ENCODE data around the gene G2E3.
"Not testable (repeated sequence)": the region's sequence is repeated elsewhere in the genome, so short reads cannot be mapped to it uniquely, and the experiment has no call there.

G2E3 gene

DNA sequence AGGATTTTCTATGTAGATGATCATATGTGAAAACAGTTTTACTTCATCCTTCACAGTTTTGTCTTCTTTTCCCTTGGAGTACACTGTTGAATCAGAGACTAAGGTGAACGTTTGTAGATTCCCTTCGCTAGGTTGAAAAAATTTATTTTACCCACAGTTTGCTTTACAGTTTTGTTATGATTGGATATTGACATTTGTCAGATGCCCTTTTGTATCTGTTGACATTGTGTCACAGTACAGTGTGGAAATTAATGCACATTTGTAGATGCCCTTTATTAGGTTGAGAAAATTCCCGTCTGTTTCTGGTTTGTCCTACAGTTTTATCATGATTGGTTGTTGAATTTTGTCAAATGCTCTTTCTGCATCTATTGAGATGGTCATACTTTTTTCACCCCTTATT, 13.3 kb downstream of the G2E3 start:
- TF ChIP-seq, protein P1, sequence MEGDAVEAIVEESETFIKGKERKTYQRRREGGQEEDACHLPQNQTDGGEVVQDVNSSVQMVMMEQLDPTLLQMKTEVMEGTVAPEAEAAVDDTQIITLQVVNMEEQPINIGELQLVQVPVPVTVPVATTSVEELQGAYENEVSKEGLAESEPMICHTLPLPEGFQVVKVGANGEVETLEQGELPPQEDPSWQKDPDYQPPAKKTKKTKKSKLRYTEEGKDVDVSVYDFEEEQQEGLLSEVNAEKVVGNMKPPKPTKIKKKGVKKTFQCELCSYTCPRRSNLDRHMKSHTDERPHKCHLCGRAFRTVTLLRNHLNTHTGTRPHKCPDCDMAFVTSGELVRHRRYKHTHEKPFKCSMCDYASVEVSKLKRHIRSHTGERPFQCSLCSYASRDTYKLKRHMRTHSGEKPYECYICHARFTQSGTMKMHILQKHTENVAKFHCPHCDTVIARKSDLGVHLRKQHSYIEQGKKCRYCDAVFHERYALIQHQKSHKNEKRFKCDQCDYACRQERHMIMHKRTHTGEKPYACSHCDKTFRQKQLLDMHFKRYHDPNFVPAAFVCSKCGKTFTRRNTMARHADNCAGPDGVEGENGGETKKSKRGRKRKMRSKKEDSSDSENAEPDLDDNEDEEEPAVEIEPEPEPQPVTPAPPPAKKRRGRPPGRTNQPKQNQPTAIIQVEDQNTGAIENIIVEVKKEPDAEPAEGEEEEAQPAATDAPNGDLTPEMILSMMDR (IDR thresholded peaks at IDR 0.05; ENCODE audit: control insufficient read depth, extremely low read depth, insufficient read depth): no peak
- DNase-seq (ENCODE audit: low read depth): no peak
- H3K4me3 ChIP-seq (ENCODE audit: low read depth, low read length): no peak overlapping the region

GRCh38 chr14:30572771-30573170, 13.8 kb downstream of the G2E3 start:
- TF ChIP-seq, protein P1 (IDR thresholded peaks at IDR 0.05; ENCODE audit: control insufficient read depth, extremely low read depth, insufficient read depth): no peak
- DNase-seq (ENCODE audit: low read depth): no peak
- H3K4me3 ChIP-seq (ENCODE audit: low read depth, low read length): no peak overlapping the region

- DNase-seq (ENCODE audit: low read depth): no peak
- TF ChIP-seq, protein P1 (IDR thresholded peaks at IDR 0.05; ENCODE audit: control insufficient read depth, extremely low read depth, insufficient read depth): no peak
- no peak overlapping the region for H3K4me3 ChIP-seq (ENCODE audit: low read depth, low read length)
These were observed 14.4 kb downstream of the G2E3 start for GRCh38 chr14:30573226-30573814.

- H3K4me3 ChIP-seq (ENCODE audit: low read depth, low read length): no peak overlapping the region
- TF ChIP-seq, protein P1 (IDR thresholded peaks at IDR 0.05; ENCODE audit: control insufficient read depth, extremely low read depth, insufficient read depth): no peak
- no peak for DNase-seq (ENCODE audit: low read depth)
These were observed 15.0 kb downstream of the G2E3 start for GRCh38 chr14:30573966-30574365.

DNA sequence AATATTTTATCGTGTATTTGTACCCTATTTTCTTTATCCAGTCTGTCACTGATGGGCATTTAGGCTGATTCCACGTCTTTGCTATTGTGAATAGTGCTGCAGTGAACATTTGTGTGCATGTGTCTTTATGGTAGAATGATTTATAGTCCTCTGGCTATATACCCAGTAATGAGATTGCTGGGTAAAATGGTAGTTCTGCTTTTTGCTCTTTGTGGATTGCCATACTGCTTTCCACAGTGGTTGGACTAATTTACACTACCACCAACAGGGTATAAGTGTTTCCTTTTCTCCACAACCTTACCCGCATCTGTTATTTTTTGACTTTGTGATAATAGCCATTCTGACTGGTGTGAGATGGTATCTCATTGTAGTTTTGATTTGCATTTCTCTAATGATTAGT, 15.8 kb downstream of the G2E3 start:
- DNase-seq (ENCODE audit: low read depth); H3K4me3 ChIP-seq (ENCODE audit: low read depth, low read length): not testable (repeated sequence)

DNA sequence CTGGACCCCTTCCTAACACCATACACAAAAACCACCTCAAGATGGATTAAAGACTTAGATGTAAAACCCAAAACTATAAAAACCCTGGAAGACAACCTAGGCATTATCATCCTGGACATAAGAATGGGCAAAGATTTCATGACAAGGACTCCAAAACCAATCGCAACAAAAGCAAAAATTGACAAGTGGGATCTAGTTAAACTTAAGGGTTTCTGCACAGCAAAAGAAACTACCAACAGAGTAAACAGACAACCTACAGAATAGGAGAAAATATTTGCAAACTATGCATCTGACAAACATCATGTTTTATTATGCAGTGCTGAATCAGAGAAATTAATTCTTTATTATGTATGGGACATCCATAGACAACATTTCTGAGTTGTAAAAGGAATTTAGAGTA, 17.4 kb downstream of the G2E3 start:
- not testable (repeated sequence) for DNase-seq (ENCODE audit: low read depth); H3K4me3 ChIP-seq (ENCODE audit: low read depth, low read length)

GRCh38 chr14:30580616-30581282, 21.8 kb downstream of the G2E3 start:
- TF ChIP-seq, protein P1 (IDR thresholded peaks at IDR 0.05; ENCODE audit: control insufficient read depth, extremely low read depth, insufficient read depth): no peak
- no peak overlapping the region for H3K4me3 ChIP-seq (ENCODE audit: low read depth, low read length)
- DNase-seq (ENCODE audit: low read depth): no peak

- peak; percentile 30 for DNase-seq (ENCODE audit: low read depth)
- no peak overlapping the region for H3K4me3 ChIP-seq (ENCODE audit: low read depth, low read length)
- TF ChIP-seq, protein P1 (IDR thresholded peaks at IDR 0.05; ENCODE audit: control insufficient read depth, extremely low read depth, insufficient read depth): no peak
These were observed 22.3 kb downstream of the G2E3 start for GRCh38 chr14:30581283-30581625.

Data from LNCaP clone FGC (cell line).